Activated naive CD8-positive, alpha-beta T cell treated with anti-CD3 and anti-CD28 coated beads, Interleukin-2, amount 10 ng/mL, durations not matched to agents 7 days and 5 days (primary cell): ENCODE data around the gene AGPAT1. TPM values are rescaled to one million over a fixed set of nuclear protein-coding genes. Genes with fewer than 3 reads are reported as not detected.

ENCODE experiments used
- ATAC-seq: fragments of 150-1000 bp; cut with Tn5 transposase; one replicate; pipeline ENCODE4 v1.10.0; 2021; ENCODE audit warnings: low read depth, moderate library complexity
- POLR2A ChIA-PET: fragments of 350-600 bp; sonication (Branson Sonifier 250); formaldehyde crosslinking; loops from one replicate; lab custom pipeline; 2021; ENCODE audit warnings: antibody characterized with exemption; lab: Charles Lee
- DNase-seq: peaks from one replicate; pipeline ENCODE4 v3.0.0; 2021
- H3K27ac Mint-ChIP-seq: one replicate; pipeline ENCODE4 v1.8.0; 2022; ENCODE audit warnings: mild to moderate bottlenecking, mixed read lengths
- H3K27me3 Mint-ChIP-seq: one replicate; pipeline ENCODE4 v1.8.0; 2022; ENCODE audit warnings: mild to moderate bottlenecking, moderate library complexity, mixed read lengths
- H3K36me3 Mint-ChIP-seq: one replicate; pipeline ENCODE4 v1.8.0; 2021; ENCODE audit warnings: mild to moderate bottlenecking, mixed read lengths
- H3K4me1 Mint-ChIP-seq: one replicate; pipeline ENCODE4 v1.8.0; 2021; ENCODE audit warnings: mixed read lengths
- H3K4me3 Mint-ChIP-seq: one replicate; pipeline ENCODE4 v1.8.0; 2022; ENCODE audit warnings: mild to moderate bottlenecking, moderate library complexity, mixed read lengths
- H3K9me3 Mint-ChIP-seq: one replicate; pipeline ENCODE4 v1.8.0; 2021; ENCODE audit warnings: mixed read lengths
- total RNA-seq, 2 experiments: library from RNA; stranded (reverse); gene quantifications; one replicate each; pipeline ENCODE4 v1.2.3, GENCODE V29; 2021

AGPAT1 gene
- total RNA-seq, 2 experiments from 2014 or later, result 38.1 to 40.8 TPM

DNA sequence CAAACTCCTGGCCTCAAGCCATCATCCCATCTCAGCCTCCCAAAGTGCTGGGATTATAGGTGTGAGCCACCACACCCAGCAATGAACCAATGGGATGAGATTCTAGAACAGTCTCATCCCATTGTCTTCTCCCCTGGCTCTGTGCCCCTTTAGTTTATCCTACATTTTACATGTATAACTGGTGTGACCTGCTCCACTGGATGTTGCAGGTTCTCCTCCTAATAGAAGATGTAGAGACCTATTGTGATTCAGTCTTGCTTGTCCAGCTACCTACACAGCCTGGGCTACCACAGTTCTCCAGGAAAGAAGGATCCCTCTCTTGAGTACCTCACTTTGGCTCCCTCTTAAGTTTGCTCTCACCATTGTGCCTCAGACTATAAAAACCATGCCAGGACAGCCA is 43.8 kb downstream of the AGPAT1 start:
- peaks cover 5% of the 10 kb centered on the region for H3K27me3 Mint-ChIP-seq
- ATAC-seq, result no peak
- POLR2A ChIA-PET, result no interaction called here
- no peaks in the 10 kb centered on the region for H3K9me3 Mint-ChIP-seq
- peaks cover 20% of the 10 kb centered on the region for H3K4me1 Mint-ChIP-seq
- H3K27ac Mint-ChIP-seq, result no peak overlapping the region
- DNase-seq, result no peak
- no peaks in the 10 kb centered on the region for H3K36me3 Mint-ChIP-seq
- H3K4me3 Mint-ChIP-seq, result no peak overlapping the region

DNA sequence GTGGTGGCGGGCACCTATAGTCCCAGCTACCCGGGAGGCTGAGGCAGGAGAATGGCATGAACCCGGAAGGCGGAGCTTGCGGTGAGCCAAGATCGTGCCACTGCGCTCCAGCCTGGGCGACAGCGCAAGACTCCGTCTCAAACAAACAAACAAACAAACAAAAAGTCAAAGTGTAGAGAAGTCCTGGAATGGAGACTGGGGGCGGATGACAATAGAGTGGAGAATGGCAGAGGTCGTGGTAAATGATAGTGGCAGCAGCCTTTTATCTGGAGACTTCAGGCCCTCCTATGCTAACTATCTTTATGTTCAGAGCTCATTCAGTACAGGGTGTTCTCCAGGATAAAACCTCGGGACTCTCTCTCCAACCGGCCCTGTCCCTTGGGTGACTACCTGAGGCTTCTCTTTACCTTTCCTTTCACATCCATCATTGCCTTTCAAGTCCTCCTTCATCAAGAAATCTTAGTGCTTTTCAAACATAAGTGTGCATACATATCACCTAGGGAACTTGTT is 44.4 kb downstream of the AGPAT1 start:
- H3K27ac Mint-ChIP-seq, result no peak overlapping the region
- H3K4me3 Mint-ChIP-seq, result peak overlapping the region; percentile 39
- no peak for DNase-seq
- no peaks in the 10 kb centered on the region for H3K9me3 Mint-ChIP-seq
- H3K36me3 Mint-ChIP-seq, result peaks cover 5% of the 10 kb centered on the region
- ATAC-seq, result no peak
- peaks cover 26% of the 10 kb centered on the region for H3K4me1 Mint-ChIP-seq
- H3K27me3 Mint-ChIP-seq, result peaks cover 5% of the 10 kb centered on the region
- POLR2A ChIA-PET, result interaction anchor here (1.7 to 2.5 kb wide), 2 partner anchors 23 to 64 kb away, joined by 9 to 16 read pairs; no protein-coding TSS in a partner anchor

DNA sequence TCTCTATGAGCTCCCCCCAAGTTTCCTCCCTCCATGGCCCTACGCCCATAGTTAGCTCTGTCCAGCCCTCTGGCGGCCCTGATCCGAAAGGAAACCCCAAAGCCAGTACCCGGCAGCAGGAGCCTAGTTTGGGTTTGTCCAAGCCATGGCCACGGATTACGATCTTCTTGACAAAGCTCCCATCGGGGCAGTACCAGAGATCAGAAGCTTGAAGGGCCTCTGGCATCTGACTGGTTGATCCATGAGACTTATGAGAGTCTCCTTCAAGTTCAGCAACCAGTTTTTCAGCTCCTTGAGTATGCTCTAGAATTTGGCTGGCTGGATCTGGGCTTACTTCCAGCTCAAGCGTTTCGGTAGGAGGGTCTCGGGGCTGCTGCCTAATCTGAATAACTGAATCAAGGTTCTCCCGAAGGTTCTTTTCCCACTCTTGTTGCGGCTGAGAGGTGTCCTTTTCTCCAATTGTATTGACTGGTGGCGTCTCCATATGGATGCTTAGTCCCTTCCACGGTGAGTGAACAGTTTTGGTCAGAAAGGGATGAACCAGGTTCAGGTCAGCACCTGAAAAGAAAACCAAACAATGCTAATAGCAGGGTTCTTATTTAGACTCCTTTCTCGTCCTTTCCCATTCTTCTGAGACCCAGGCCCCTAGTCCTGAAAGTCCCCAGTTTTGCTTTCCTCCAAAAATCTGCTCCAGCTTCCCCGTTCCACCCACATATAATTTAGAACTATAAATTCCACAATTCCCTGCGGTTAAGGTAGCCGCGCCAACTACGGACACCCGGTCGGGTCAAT is 46.4 kb downstream of the AGPAT1 start:
- ATAC-seq, result no peak
- H3K9me3 Mint-ChIP-seq, result no peaks in the 10 kb centered on the region
- H3K4me1 Mint-ChIP-seq, result peaks cover 32% of the 10 kb centered on the region

DNA sequence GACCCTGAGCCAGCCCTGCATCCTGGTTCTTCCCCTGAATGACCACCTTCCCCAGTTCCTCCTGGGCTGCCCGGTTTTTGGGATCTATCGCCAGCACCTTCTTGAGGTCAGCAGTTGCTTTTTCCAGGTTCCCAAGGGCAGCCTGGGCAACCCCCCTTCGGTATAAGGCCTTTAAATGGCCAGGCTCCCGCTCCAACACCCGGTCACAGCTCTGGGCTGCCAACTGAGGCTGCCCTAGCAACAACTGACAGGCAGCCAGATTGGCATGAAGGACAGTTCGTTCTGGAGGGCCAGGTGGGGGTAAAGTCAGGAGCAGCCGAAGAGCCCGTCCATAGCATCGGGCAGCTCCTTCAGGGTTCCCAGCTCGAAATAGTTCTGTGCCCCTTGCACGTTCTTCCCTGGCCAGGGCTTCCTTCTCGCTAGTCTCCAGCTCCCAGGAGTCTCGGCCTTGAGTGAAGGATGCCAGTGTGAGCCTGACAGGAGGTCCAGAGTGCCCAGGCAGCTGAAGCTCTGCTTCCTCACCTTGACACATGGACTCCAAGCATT is 47.1 kb downstream of the AGPAT1 start:
- peaks cover 37% of the 10 kb centered on the region for H3K4me1 Mint-ChIP-seq
- ATAC-seq, result no peak

More for the DNA sequence above, 46.4 kb downstream of the AGPAT1 start:
- POLR2A ChIA-PET, result interaction anchor here (0.5 to 3.7 kb wide), 17 partner anchors 10 to 1613 kb away, joined by 3 to 18 read pairs (median 5); partner anchors contain the start of genes GPSM3, NEU1 and PBX2
- Mint-ChIP-seq H3K36me3 (peaks cover 12% of the 10 kb centered on the region), H3K27me3 (peaks cover 1% of the 10 kb centered on the region), H3K4me3 (peak overlapping the region; percentile 99), H3K27ac (peak overlapping the region; percentile 95)
- no peak for DNase-seq

DNA sequence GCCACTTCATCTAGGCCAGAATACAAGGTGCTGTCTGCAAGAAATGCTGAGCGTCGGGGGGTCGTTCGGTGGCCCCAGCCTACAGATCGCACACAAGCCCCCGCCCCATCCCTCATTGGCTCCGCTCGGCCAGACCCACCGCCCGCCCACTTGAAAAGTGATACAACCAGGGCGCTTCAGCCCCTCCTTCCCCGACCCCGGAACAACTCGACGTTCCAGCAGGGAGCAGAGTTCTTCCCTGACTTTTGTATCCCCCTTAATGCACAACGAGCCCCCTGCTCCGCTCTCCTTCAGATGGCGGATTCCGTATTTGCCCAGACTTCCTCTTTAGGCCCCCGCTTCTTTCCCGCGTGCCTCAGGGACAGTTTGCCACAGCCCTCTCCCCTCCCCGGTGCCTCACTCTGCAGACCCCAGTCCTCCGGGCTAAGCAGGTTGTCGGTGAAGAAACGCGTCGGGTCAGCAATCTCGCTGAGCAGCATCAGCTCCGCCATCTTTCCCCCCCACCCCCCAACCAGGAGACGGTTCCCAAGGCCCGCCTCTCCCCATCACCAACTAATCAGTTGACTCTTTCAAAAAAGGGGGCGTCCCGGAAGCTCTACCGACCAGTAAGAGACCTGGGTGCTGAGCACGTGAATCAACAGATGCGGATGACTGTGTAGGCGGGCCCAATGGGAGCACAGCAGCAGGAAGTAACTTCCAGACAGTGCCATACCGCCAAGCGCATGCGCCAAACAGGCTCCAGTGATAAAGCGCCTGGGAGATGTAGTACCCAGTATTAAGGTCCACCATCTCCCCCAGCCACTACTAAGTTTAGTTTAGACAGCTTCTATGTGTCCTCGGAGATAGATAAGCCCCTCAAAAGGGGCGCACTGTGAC is 47.9 kb downstream of the AGPAT1 start, which contains the start of gene ATF6B:
ATF6B (minus strand) TSS at position 530 of the 876 bp plus-strand sequence; CDS start at position 491, 39 bp downstream.
- Mint-ChIP-seq H3K9me3 (no peaks in the 10 kb centered on the region), H3K4me3 (peak within 1 kb of the TSS; percentile 99), H3K27me3 (peaks cover 1% of the 10 kb centered on the region), H3K36me3 (peaks cover 17% of the 10 kb centered on the region), H3K4me1 (peaks cover 38% of the 10 kb centered on the region), H3K27ac (peak within 1 kb of the TSS; percentile 99)
- ATAC-seq (peak; percentile 95), DNase-seq (peak; percentile 87)
- POLR2A ChIA-PET, result interaction anchor here (1.0 to 3.7 kb wide), 11 partner anchors 9 to 844 kb away, joined by 3 to 18 read pairs (median 5); partner anchors contain the start of genes AGPAT1, EHMT2, GPSM3 and PBX2

More for the DNA sequence above, 47.1 kb downstream of the AGPAT1 start:
- peaks cover 17% of the 10 kb centered on the region for H3K36me3 Mint-ChIP-seq
- H3K27ac Mint-ChIP-seq, result peak overlapping the region; percentile 99
- H3K4me3 Mint-ChIP-seq, result peak overlapping the region; percentile 99
- peaks cover 1% of the 10 kb centered on the region for H3K27me3 Mint-ChIP-seq
- DNase-seq, result no peak
- POLR2A ChIA-PET, result interaction anchor here (0.5 to 3.7 kb wide), 18 partner anchors 10 to 1613 kb away, joined by 3 to 18 read pairs (median 4); partner anchors contain the start of genes AGPAT1, EHMT2, GPSM3 and PBX2
- H3K9me3 Mint-ChIP-seq, result no peaks in the 10 kb centered on the region

DNA sequence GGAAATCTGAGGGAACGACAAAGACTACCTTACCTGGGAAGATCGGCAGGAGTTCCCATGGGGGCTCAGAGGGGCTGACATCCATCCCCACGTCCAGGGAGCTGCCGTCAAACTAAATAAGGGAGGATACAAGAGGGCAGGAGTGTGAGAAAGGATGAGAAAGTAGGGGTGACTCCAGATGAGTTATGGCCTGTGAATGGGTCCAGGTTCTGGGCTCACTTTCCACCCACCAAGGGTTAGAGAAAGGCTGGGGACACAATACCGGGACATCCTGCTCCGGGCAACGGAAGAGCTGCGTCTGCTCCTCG is 48.5 kb downstream of the AGPAT1 start:
- Mint-ChIP-seq H3K4me1 (peaks cover 38% of the 10 kb centered on the region), H3K36me3 (peaks cover 17% of the 10 kb centered on the region), H3K4me3 (peak overlapping the region; percentile 99), H3K27ac (peak overlapping the region; percentile 99), H3K9me3 (no peaks in the 10 kb centered on the region), H3K27me3 (no peaks in the 10 kb centered on the region)
- POLR2A ChIA-PET, result interaction anchor here (1.1 to 3.7 kb wide), 7 partner anchors 8 to 844 kb away, joined by 3 to 18 read pairs (median 9); partner anchors contain the start of genes AGPAT1, GPSM3, PSMB9 and TAP1
- ATAC-seq (no peak), DNase-seq (no peak)

DNA sequence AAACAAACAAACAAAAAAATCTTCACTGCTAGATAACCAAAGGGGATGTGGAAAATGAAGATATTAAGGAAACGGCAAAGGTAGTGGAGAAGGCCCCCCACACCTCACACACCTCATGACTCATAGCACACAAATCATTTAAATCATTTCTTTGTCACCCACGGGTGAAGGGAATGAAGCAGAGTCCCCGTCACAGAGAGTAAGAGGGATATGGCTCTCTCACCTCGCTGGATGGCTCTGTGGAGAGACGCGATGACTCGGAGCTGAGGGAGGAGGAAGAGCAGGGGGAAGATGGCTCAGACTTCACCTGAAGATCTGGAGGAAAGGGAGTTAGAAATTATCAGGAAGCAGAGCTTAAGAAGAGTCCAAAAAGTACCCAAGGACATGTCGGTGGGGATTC is 49.0 kb downstream of the AGPAT1 start:
- Mint-ChIP-seq H3K27ac (peak overlapping the region; percentile 99), H3K36me3 (peaks cover 20% of the 10 kb centered on the region), H3K4me1 (peaks cover 38% of the 10 kb centered on the region), H3K27me3 (no peaks in the 10 kb centered on the region), H3K9me3 (no peaks in the 10 kb centered on the region), H3K4me3 (peak overlapping the region; percentile 99)
- POLR2A ChIA-PET, result interaction anchor here (1.3 to 2.8 kb wide), 2 partner anchors 8 to 28 kb away, joined by 4 to 9 read pairs; no protein-coding TSS in a partner anchor
- ATAC-seq, result no peak
- no peak for DNase-seq

DNA sequence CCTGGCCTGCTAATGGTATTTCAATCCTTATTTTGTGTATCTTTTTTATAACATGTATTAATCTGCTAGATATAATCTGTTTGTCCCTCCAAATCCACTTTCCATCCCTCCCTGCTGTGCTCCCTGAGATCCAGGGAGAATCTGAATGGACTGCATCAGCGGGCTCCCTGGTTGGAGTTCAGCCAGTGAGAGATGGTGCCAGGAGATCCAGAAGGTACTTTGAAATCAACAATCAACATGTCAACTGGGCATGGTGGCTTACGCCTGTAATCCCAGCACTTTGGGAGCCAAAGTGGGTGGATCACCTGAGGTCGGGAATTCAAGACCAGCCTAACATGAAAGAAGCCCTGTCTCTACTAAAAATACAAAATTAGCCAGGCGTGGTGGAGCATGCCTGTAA is 52.2 kb downstream of the AGPAT1 start:
- DNase-seq (no peak), ATAC-seq (no peak)
- H3K4me1 Mint-ChIP-seq, result peaks cover 28% of the 10 kb centered on the region
- H3K27ac Mint-ChIP-seq, result no peak overlapping the region
- H3K4me3 Mint-ChIP-seq, result no peak overlapping the region
- POLR2A ChIA-PET, result no interaction called here
- H3K36me3 Mint-ChIP-seq, result peaks cover 22% of the 10 kb centered on the region
- no peaks in the 10 kb centered on the region for H3K27me3 Mint-ChIP-seq
- H3K9me3 Mint-ChIP-seq, result no peaks in the 10 kb centered on the region

DNA sequence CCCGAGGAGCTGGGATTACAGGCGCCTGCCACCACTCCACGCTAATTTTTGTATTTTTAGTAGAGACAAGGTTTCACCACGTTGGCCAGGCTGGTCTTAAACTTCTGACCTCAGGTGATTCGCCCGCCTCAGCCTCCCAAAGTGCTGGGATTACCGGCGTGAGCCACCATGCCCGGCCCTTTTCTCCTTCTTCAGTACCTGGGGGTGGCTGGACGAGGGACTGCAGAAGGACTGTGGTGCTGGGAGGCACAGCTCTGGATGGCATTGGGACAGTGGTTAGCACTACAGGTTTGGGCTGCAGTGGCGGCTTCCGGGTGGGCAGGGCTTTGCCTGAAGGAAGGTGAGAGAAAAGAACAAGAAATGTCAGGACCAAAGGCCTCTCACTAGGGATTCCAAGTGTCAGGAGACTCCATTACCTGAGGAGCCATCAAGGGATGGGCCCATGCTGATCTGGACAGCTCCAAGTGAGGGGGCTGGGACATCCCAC is 55.3 kb downstream of the AGPAT1 start:
- DNase-seq (no peak), ATAC-seq (no peak)
- H3K9me3 Mint-ChIP-seq, result no peaks in the 10 kb centered on the region
- H3K36me3 Mint-ChIP-seq, result peaks cover 16% of the 10 kb centered on the region
- peaks cover 10% of the 10 kb centered on the region for H3K4me1 Mint-ChIP-seq
- H3K4me3 Mint-ChIP-seq, result no peak overlapping the region
- POLR2A ChIA-PET, result no interaction called here
- no peaks in the 10 kb centered on the region for H3K27me3 Mint-ChIP-seq
- no peak overlapping the region for H3K27ac Mint-ChIP-seq

DNA sequence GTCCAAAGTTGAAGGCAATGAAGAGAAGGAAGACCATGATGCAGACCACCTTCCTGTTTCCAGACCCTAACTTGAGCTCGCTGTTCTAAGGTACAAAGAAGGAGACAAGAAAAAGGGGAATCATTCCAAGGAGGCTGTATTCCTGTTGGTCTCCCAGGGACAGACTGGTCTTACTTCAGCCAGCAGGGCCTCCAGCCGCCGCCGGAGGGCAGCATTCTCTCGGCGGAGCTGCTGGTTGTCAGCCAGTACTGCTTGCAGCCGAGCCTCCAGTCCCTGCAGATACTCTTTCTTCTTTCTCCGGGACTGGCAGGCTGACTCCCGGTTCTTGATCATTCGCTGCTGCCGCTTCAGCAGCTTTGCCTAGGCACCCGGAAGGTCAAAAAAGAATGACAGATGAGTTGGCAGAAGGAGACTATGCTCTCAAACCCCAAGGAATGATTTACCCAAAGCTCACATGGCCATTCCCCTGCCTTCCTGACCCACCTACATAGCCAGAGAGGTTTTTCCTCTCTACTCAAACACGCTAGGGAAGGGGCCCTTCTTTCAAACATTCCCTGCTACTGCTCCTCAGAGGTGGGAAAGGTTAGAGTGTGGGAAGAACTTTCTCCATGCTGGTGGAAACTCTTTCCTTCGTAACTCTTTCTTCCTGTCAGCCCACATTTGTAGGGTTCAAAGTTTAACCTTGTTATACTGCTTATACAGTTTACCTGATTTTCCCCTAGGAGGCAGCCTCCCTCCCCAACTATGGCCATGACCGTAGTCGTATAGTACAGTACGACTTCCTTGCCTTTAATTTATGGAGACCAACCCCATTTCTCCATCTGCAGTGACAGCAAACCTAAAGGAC is 56.9 kb downstream of the AGPAT1 start:
- Mint-ChIP-seq H3K9me3 (no peaks in the 10 kb centered on the region), H3K36me3 (peaks cover 15% of the 10 kb centered on the region), H3K27me3 (no peaks in the 10 kb centered on the region), H3K4me3 (no peak overlapping the region), H3K27ac (peak overlapping the region; percentile 48), H3K4me1 (peaks cover 4% of the 10 kb centered on the region)
- DNase-seq (peak; percentile 78), ATAC-seq (peak; percentile 84)
- POLR2A ChIA-PET, result interaction anchor here (1.1 to 1.8 kb wide), 2 partner anchors 9 to 454 kb away, joined by 3 to 9 read pairs; partner anchors contain the start of genes ATF6B and GPANK1
